IgD-negative memory B cell (primary cell): Measurements from ENCODE around the gene MFRP. TPM values are rescaled to one million over a fixed set of nuclear protein-coding genes. Genes with fewer than 3 reads are reported as not detected.

Experiments used
- H3K27ac Mint-ChIP-seq, 3 donors: one replicate each; pipeline ENCODE4 v1.8.0; 2020 to 2022; ENCODE audit warnings: mild to moderate bottlenecking in 3 of 3, mixed read lengths in 3 of 3, moderate library complexity in 1 of 3
- H3K27me3 Mint-ChIP-seq: one replicate; pipeline ENCODE4 v1.8.0; 2021; ENCODE audit warnings: mixed read lengths
- H3K36me3 Mint-ChIP-seq: one replicate; pipeline ENCODE4 v1.8.0; 2020; ENCODE audit warnings: mild to moderate bottlenecking, mixed read lengths
- H3K4me1 Mint-ChIP-seq, 3 donors: one replicate each; pipeline ENCODE4 v1.8.0; 2020 to 2022; ENCODE audit warnings: mixed read lengths in 3 of 3, mild to moderate bottlenecking in 1 of 3
- H3K4me3 Mint-ChIP-seq, 4 donors: one replicate each; pipeline ENCODE4 v1.8.0; 2020 to 2022; ENCODE audit warnings: mild to moderate bottlenecking in 4 of 4, mixed read lengths in 4 of 4, moderate library complexity in 3 of 4
- H3K9me3 Mint-ChIP-seq, 3 donors: one replicate each; pipeline ENCODE4 v1.8.0; 2020 to 2021; ENCODE audit warnings: mixed read lengths in 3 of 3, mild to moderate bottlenecking in 1 of 3
- polyA plus RNA-seq: library from polyadenylated mRNA; unstranded; fragments of 300-500 nt; fragmentation: Illumina TruSeq; gene quantifications from one replicate; pipeline ENCODE4 v1.2.3, GENCODE V29; 2021

MFRP gene
- polyA plus RNA-seq, 1 donor from 2014 or later: not detected

DNA sequence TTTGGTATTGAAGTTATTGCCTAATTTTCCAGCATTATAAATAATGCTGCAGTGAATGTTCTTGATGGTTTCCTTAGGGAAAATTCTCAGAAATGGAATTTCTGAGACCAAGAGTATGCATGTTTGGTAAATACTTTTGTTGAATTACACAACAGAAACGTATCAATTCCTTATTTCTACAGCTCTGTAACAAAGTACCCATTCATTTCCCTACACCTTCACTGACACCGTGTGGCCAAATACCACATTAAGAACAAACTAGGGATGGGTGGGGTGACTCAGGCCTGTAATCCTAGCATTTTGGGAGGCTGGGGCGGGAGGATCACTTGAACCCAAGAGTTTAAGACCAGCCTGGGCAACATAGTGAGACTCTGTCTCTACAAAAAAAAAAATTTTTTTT is 51.3 kb downstream of the MFRP start:
- Mint-ChIP-seq H3K36me3 (peaks cover 5% of the 10 kb centered on the region), H3K9me3 (no peaks in the 10 kb centered on the region), H3K4me1 (no peaks in the 10 kb centered on the region), H3K4me3 (no peak overlapping the region), H3K27ac (no peak overlapping the region), H3K27me3 (no peaks in the 10 kb centered on the region)

- Mint-ChIP-seq H3K36me3 (peaks cover 5% of the 10 kb centered on the region), H3K27ac (no peak overlapping the region), H3K9me3 (no peaks in the 10 kb centered on the region), H3K4me3 (no peak overlapping the region), H3K4me1 (no peaks in the 10 kb centered on the region), H3K27me3 (no peaks in the 10 kb centered on the region)
Observed at GRCh38 chr11:119293461-119293860, 53.0 kb downstream of the MFRP start.

GRCh38 chr11:119290894-119291497 is 55.5 kb downstream of the MFRP start:
- peaks cover 2% of the 10 kb centered on the region for H3K36me3 Mint-ChIP-seq
- H3K4me3 Mint-ChIP-seq: peak overlapping the region in 1 of 4 donors; percentile 63
- H3K4me1 Mint-ChIP-seq: peaks cover 0 to 2% (median 0%) of the 10 kb centered on the region in 3 donors
- H3K9me3 Mint-ChIP-seq: no peaks in the 10 kb centered on the region
- no peaks in the 10 kb centered on the region for H3K27me3 Mint-ChIP-seq
- H3K27ac Mint-ChIP-seq: no peak overlapping the region

Other genes starting within 250 kb of the MFRP start
- gene DPAGT1, start 244.9 kb downstream of the MFRP start, polyA plus RNA-seq: 34.7 TPM
- gene C2CD2L, start 239.4 kb downstream of the MFRP start, polyA plus RNA-seq: 5.6 TPM
- 12.9 TPM for gene HINFP, start 225.1 kb downstream of the MFRP start, polyA plus RNA-seq
- not detected for gene ABCG4, start 197.7 kb downstream of the MFRP start, polyA plus RNA-seq
- 5.6 TPM for gene NLRX1, start 178.0 kb downstream of the MFRP start, polyA plus RNA-seq
- not detected for gene NHERF4, start 161.2 kb downstream of the MFRP start, polyA plus RNA-seq
- gene CBL, start 140.4 kb downstream of the MFRP start, polyA plus RNA-seq: 10.0 TPM
- gene MCAM, start 29.6 kb downstream of the MFRP start, polyA plus RNA-seq: 1.3 TPM
- gene RNF26, start 12.2 kb downstream of the MFRP start, polyA plus RNA-seq: 41.1 TPM
- not detected for gene C1QTNF5, start 5.8 kb downstream of the MFRP start, polyA plus RNA-seq
- gene USP2, start 35.0 kb upstream of the MFRP start, polyA plus RNA-seq: not detected
- not detected for gene THY1, start 76.5 kb upstream of the MFRP start, polyA plus RNA-seq